Right lobe of liver (tissue), 4 donors: Measurements from ENCODE around the gene ADAM8.

ENCODE experiments used
- CTCF ChIP-seq, 4 donors: fragments of 200-600 bp in 3 of 4; fragments of 450-650 bp in 1 of 4; IDR thresholded peaks; one replicate each; pipeline versions ENCODE4 v1.5.1 to v1.8.0; 2016 to 2022; ENCODE audit warnings: antibody characterized with exemption in 4 of 4, mild to moderate bottlenecking in 2 of 4
- POLR2A ChIP-seq: fragments of 450-650 bp; IDR thresholded peaks from one replicate; pipeline ENCODE4 v1.6.1; 2017; ENCODE audit warnings: antibody characterized with exemption, mild to moderate bottlenecking
- donor health status: DM: no; HTN: no; CAD: no.
- donor health status: DM: no; HTN: no; CAD: no.
- donor health status: DM: no; HTN: yes; CAD: no.

DNA sequence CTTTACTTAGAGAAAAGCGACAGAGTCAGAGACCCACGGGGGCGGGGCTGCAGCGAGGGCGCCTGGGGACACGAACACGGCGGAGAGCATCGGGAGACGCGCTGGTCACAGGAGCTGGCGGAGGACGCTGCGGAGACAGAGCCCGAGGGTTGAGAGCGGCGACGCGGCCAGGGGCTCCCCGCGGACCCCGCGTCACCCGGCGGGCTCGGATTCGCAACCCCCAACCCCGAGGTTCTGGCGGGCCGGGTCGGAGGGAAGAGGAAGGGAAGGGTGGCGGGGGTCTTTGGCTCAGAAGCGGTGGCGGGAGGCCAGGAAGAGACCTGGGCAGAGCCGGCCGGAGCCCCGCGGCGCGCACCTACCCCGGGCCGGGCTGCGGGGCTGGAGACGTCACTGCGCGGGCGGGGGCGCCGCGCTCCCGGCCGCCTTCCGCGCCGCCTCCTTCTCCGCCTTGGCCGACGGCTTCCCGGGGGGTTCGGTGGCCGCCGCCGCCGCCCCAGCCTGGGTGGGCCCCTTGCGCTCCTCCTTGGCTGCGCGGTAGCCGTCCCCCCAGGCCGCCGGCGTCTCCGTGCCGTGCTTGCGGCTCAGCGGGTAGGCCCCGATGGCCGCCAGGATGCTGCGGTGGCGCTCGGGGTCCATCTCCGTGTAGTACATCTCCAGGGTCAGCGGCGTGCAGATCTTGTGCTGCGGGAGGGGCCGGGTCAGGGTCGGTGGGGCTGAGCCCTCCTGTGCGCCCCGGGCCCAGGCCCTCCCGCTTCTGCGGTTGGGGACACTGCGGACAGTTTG is 49.0 kb upstream of the ADAM8 start:
- TF ChIP-seq CTCF (IDR thresholded peaks at IDR 0.05) (no peak), POLR2A (no peak)
